C4-2B (cell line): ENCODE results near the gene EEPD1.

Source experiments
- H3K27ac ChIP-seq: fragments of 450-650 bp; 2 replicates; pipeline ENCODE4 v1.5.1; 2017
- ZFX ChIP-seq: fragments of 450-650 bp; IDR thresholded peaks from 2 replicates; pipeline ENCODE4 v1.6.1; 2017
- TF ChIP-seq, protein P1 (sequence below): fragments of 450-650 bp; conservative IDR thresholded peaks from 2 replicates; pipeline ENCODE4 v1.5.1; 2017; ENCODE audit warnings: mild to moderate bottlenecking

The EEPD1 gene

GRCh38 chr7:36305648-36306047 lies 152.6 kb downstream of the EEPD1 start:
- TF ChIP-seq, protein P1, sequence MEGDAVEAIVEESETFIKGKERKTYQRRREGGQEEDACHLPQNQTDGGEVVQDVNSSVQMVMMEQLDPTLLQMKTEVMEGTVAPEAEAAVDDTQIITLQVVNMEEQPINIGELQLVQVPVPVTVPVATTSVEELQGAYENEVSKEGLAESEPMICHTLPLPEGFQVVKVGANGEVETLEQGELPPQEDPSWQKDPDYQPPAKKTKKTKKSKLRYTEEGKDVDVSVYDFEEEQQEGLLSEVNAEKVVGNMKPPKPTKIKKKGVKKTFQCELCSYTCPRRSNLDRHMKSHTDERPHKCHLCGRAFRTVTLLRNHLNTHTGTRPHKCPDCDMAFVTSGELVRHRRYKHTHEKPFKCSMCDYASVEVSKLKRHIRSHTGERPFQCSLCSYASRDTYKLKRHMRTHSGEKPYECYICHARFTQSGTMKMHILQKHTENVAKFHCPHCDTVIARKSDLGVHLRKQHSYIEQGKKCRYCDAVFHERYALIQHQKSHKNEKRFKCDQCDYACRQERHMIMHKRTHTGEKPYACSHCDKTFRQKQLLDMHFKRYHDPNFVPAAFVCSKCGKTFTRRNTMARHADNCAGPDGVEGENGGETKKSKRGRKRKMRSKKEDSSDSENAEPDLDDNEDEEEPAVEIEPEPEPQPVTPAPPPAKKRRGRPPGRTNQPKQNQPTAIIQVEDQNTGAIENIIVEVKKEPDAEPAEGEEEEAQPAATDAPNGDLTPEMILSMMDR, result no peak
- TF ChIP-seq ZFX, result no peak
- no peak overlapping the region for H3K27ac ChIP-seq

DNA sequence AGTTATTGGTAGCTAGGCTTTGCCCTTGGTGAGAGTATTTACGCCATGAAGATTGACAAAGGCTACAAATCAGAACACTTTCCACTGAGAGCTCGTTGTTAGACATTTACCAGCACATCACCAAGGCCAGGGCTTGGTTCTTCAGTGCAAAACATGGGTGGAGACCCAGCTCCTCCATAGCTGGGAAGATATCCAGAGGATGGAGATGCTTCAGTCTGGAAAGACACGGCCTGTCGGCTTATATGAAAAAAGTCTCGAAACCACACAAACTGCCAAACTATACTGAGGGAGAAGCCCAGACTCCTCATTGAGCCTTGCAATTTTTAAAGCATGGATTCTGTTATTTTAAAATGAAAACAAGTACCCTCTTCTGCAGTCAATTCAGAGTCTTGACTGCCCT lies 153.2 kb downstream of the EEPD1 start:
- no peak for TF ChIP-seq ZFX
- TF ChIP-seq, protein P1, result no peak
- no peak overlapping the region for H3K27ac ChIP-seq

DNA sequence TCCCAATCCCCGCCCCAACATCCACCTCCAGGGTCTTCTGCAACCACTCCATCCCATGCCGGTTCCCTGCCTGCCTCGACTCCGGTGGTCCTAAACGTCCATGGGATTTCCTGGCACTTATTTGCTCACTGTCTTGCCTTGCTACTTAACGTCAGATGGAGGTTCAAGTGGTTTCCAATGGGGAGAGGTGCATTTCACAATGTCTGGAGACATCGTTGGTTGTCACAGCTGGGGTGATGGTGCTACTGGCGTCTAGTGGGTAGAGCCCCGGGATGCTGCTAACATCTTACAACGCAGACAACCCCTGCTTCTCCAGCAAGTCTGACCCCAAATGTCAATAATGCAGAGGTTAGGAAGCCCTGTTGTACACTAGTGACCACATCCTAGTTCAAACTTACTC lies 153.7 kb downstream of the EEPD1 start:
- TF ChIP-seq ZFX, result no peak
- TF ChIP-seq, protein P1, result no peak
- no peak overlapping the region for H3K27ac ChIP-seq

GRCh38 chr7:36308031-36308430 lies 155.0 kb downstream of the EEPD1 start:
- TF ChIP-seq, protein P1, result no peak
- no peak for TF ChIP-seq ZFX
- no peak overlapping the region for H3K27ac ChIP-seq

DNA sequence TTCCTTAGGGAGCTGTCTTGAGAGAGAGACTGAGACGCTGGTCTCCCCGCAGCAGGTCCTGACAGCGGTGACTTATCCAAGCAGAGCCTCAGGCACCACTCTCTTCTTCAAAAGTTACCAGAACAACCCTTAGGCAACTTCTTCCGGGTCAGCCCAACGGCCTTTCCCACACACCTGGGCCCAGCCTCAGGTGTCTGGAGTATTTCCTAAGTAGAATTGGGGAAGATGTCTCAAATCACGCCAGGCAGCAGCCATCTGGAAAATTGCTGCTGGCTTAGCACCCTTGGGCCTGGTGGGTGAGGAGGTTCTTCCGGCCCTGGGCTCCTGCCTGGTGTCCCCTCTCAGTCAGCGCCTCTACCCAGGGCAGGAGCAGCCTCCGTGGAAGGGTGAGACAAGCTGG lies 156.2 kb downstream of the EEPD1 start:
- H3K27ac ChIP-seq, result no peak overlapping the region

DNA sequence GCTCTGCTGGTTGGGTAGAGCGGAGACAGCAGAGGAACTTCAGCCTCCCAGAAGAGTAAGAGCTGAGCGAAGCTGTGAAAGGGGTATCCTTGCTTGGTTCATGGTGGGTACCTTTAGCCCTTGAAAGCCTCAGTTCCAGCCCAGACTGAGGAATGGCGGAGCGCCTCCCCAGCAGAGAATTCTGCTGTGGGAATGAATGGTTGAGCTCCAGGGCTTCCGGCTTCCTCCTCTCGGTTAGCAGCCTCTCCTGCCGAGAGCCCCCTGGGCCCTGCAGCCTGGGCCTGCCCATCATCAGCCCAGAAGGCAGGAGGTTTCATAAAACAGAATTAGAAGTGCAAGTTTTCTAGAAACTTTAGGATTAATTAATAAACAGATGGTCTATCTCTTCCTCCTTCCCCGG lies 156.7 kb downstream of the EEPD1 start:
- H3K27ac ChIP-seq, result no peak overlapping the region
- no peak for TF ChIP-seq ZFX
- TF ChIP-seq, protein P1, result no peak

More for the DNA sequence above, 156.2 kb downstream of the EEPD1 start:
- TF ChIP-seq ZFX, result no peak
- TF ChIP-seq, protein P1, result no peak

DNA sequence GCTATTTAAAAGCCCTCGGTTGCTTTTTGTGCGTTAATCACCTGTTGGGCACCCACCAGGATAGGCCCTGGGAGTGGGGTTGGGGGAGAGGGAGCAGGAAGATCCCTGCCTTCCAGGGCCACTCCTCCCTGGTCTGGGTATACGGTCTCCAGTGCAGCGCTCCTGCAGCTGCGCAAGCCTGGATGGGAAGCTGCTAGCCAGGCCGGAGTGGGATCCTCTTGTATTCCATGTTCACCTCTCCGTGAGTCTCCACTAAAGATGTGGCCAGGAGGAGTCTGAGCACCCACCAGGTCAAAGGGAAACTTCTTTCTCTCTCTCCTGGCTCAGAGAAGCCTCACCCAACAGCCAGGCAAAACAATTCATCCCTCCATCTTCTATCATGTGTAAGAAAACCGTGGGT lies 157.8 kb downstream of the EEPD1 start:
- no peak for TF ChIP-seq ZFX
- TF ChIP-seq, protein P1, result no peak
- no peak overlapping the region for H3K27ac ChIP-seq
